Bronchial epithelial cell (primary cell): ENCODE results near the gene PIEZO2. TPM values are rescaled to one million over a fixed set of nuclear protein-coding genes. Genes with fewer than 3 reads are reported as not detected.

Experiments
- DNase-seq: peaks from one replicate; pipeline ENCODE4 v3.0.0-alpha.2; 2010; ENCODE audit warnings: low read depth
- FAIRE-seq: peaks from 2 replicates; lab custom pipeline; 2011; peaks lifted over from hg19 to GRCh38; lab: Jason Lieb, UNC
- H3K27me3 ChIP-seq: 2 replicates; pipeline ENCODE4 v1.5.1; 2011; ENCODE audit warnings: low read length; ENCODE audit not compliant: control insufficient read depth, insufficient read depth
- H3K36me3 ChIP-seq: 2 replicates; pipeline ENCODE4 v1.5.1; 2011; ENCODE audit warnings: low read length; ENCODE audit not compliant: control insufficient read depth, insufficient read depth
- H3K4me3 ChIP-seq: 2 replicates; pipeline ENCODE4 v1.5.1; 2011; ENCODE audit warnings: mild to moderate bottlenecking, low read depth, low read length, control low read depth
- total RNA-seq: library from RNA; depleted of rRNA; stranded (reverse); fragments of >200 nt; gene quantifications from 2 replicates; pipeline ENCODE4 v1.2.1, GENCODE V29; 2014
- TF ChIP-seq, protein P1 (sequence below): IDR thresholded peaks from 2 replicates; pipeline ENCODE4 v1.5.1; 2011; ENCODE audit warnings: mild to moderate bottlenecking, moderate library complexity, low read length, control low read depth, inconsistent platforms; ENCODE audit not compliant: insufficient read depth, severe bottlenecking

Gene PIEZO2
- total RNA-seq, 1 donor from 2014 or later, result 1.3 TPM

DNA sequence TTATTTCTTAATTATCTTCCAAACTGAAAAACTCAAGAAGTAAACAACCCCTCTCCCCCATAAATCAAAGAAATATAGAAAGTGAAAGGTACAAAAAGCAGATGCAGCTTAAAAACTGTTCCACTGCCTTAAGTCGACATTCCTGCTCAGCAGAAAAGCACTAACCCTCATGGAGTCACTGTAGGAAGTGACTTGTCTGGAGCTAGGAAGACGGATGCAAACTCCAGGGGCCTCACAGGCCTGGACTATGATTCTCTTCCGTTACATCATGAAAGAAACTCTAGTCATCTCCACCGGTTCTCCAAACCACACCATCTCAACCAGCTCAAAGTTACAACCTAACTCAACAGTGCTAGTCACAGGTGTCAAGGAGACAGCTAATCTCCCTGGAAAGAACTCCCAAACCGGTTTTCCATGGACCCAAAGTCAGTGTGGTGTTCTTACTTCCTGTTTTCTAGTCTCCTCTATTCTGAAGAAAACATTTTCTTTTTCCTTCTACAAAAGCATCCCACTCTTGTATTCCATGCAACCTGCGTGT is 128.4 kb downstream of the PIEZO2 start:
- Histone ChIP-seq H3K27me3 (no peaks in the 10 kb centered on the region), H3K36me3 (no peaks in the 10 kb centered on the region), H3K4me3 (no peak overlapping the region)
- TF ChIP-seq, protein P1, sequence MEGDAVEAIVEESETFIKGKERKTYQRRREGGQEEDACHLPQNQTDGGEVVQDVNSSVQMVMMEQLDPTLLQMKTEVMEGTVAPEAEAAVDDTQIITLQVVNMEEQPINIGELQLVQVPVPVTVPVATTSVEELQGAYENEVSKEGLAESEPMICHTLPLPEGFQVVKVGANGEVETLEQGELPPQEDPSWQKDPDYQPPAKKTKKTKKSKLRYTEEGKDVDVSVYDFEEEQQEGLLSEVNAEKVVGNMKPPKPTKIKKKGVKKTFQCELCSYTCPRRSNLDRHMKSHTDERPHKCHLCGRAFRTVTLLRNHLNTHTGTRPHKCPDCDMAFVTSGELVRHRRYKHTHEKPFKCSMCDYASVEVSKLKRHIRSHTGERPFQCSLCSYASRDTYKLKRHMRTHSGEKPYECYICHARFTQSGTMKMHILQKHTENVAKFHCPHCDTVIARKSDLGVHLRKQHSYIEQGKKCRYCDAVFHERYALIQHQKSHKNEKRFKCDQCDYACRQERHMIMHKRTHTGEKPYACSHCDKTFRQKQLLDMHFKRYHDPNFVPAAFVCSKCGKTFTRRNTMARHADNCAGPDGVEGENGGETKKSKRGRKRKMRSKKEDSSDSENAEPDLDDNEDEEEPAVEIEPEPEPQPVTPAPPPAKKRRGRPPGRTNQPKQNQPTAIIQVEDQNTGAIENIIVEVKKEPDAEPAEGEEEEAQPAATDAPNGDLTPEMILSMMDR, result no peak
- DNase-seq (no peak), FAIRE-seq (no peak)

GRCh38 chr18:11020161-11020853 is 129.1 kb downstream of the PIEZO2 start:
- Histone ChIP-seq H3K36me3 (no peaks in the 10 kb centered on the region), H3K27me3 (no peaks in the 10 kb centered on the region), H3K4me3 (no peak overlapping the region)
- TF ChIP-seq, protein P1, result no peak
- no peak for DNase-seq
- FAIRE-seq, result no peak

GRCh38 chr18:11019295-11020105 is 129.9 kb downstream of the PIEZO2 start:
- no peaks in the 10 kb centered on the region for H3K36me3 ChIP-seq
- TF ChIP-seq, protein P1, result no peak
- no peak for DNase-seq
- no peak overlapping the region for H3K4me3 ChIP-seq
- no peak for FAIRE-seq
- H3K27me3 ChIP-seq, result no peaks in the 10 kb centered on the region

DNA sequence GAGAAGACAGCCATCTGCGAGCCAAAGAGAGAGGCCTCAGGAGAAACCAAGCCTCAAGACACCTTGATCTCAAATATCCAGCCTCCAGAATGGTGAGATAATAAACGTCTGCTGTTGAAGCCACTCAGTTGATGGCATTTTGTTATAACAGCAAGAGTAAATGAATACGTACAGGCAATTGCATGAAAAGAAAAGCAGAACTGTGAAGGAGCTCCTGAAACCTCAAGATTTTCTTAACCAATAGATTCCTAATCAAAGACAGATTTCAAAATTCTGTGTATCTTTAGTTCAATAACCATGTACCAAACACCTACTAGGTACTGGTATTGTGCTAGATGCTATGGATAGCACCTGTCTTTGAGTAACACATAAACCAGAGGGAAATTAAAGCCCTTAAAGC is 139.5 kb downstream of the PIEZO2 start:
- FAIRE-seq, result no peak
- DNase-seq, result no peak
- H3K4me3 ChIP-seq, result no peak overlapping the region

DNA sequence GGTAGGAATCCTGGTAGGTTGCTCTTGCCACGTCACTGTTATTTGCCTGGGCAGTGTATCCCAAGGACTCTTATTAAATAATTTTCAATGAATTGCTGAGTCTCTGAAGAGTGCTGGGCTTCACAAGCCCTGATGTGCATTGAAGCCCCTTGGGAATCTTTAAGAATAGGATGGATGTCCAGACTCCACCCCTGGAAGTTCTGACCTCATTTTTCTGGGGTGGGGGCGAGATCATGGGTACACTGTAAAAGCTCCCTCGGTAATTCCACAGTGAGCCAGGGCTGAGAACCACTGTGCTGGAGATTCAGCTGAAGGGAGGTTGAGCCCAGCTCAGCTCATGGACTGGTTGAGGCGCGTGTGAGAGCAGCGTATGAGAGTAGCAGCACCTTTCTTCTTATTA is 140.2 kb downstream of the PIEZO2 start:
- H3K27me3 ChIP-seq, result no peaks in the 10 kb centered on the region
- H3K4me3 ChIP-seq, result no peak overlapping the region
- FAIRE-seq (no peak), DNase-seq (no peak)
- H3K36me3 ChIP-seq, result no peaks in the 10 kb centered on the region
- TF ChIP-seq, protein P1, result no peak

More for the DNA sequence above, 139.5 kb downstream of the PIEZO2 start:
- Histone ChIP-seq H3K27me3 (no peaks in the 10 kb centered on the region), H3K36me3 (no peaks in the 10 kb centered on the region)
- TF ChIP-seq, protein P1, result no peak
